Activated B cell treated with CpG ODN at 0.5 μM for 24 hours (primary cell): Measurements from ENCODE around the gene SFXN3. TPM values are rescaled to one million over a fixed set of nuclear protein-coding genes. Genes with fewer than 3 reads are reported as not detected.

ENCODE experiments used
- ATAC-seq: fragments of 200-7000 bp; cut with Tn5 transposase; one replicate; pipeline ENCODE4 v1.10.0; 2021; ENCODE audit warnings: low read depth, mild to moderate bottlenecking, moderate library complexity
- CTCF ChIA-PET: fragments of 350-600 bp; sonication (Branson Sonifier 250); formaldehyde crosslinking; loops from one replicate; lab custom pipeline; 2021; ENCODE audit warnings: antibody characterized with exemption; lab: Charles Lee
- POLR2A ChIA-PET: fragments of 350-600 bp; sonication (Branson Sonifier 250); formaldehyde crosslinking; loops from one replicate; lab custom pipeline; 2021; ENCODE audit warnings: antibody characterized with exemption; lab: Charles Lee
- DNase-seq: peaks from one replicate; pipeline ENCODE4 v3.0.0; 2022
- H3K27ac Mint-ChIP-seq: one replicate; pipeline ENCODE4 v1.8.0; 2020; ENCODE audit warnings: mixed read lengths
- H3K27me3 Mint-ChIP-seq: one replicate; pipeline ENCODE4 v1.8.0; 2021; ENCODE audit warnings: mixed read lengths
- H3K36me3 Mint-ChIP-seq: one replicate; pipeline ENCODE4 v1.8.0; 2021; ENCODE audit warnings: low read depth, mixed read lengths
- H3K4me1 Mint-ChIP-seq: one replicate; pipeline ENCODE4 v1.8.0; 2021; ENCODE audit warnings: mixed read lengths
- H3K4me3 Mint-ChIP-seq: one replicate; pipeline ENCODE4 v1.8.0; 2020; ENCODE audit warnings: mild to moderate bottlenecking, mixed read lengths
- H3K9me3 Mint-ChIP-seq: one replicate; pipeline ENCODE4 v1.8.0; 2020; ENCODE audit warnings: mixed read lengths
- intact Hi-C: fragments of 100-400 bp; cut with micrococcal nuclease; formaldehyde crosslinking; loops from one replicate; pipeline ENCODE4 v1.15.1; 2024
- total RNA-seq: library from RNA; stranded (reverse); gene quantifications from 2 replicates; pipeline ENCODE4 v1.2.3, GENCODE V29; 2022
- TF ChIP-seq, protein P1 (sequence below): fragments of 200-600 bp; IDR thresholded peaks from one replicate; pipeline ENCODE4 v1.8.0; 2022; ENCODE audit warnings: antibody characterized with exemption, mild to moderate bottlenecking

SFXN3 gene
- total RNA-seq, 1 donor from 2014 or later = 9.8 TPM

DNA sequence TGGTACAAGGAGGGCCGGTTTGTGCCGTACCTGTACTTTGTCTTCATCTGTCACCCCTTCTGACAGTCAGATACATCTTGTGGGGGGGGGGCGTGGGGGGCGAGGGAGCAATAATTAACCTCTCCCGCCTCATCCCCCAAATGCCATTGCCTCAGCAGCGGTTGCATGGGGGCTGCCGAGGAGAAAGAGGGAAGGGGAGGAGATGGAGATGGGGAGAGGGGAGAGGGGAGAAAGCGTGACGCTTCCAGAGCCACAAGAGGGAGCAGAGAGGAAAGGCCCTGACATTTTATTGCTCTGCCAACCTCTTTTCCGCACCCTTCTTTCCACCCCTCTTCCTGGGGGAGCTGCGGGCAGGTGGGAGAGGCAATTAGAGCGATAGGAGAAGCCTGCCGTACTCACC lies 42.6 kb downstream of the SFXN3 start:
- TF ChIP-seq, protein P1, sequence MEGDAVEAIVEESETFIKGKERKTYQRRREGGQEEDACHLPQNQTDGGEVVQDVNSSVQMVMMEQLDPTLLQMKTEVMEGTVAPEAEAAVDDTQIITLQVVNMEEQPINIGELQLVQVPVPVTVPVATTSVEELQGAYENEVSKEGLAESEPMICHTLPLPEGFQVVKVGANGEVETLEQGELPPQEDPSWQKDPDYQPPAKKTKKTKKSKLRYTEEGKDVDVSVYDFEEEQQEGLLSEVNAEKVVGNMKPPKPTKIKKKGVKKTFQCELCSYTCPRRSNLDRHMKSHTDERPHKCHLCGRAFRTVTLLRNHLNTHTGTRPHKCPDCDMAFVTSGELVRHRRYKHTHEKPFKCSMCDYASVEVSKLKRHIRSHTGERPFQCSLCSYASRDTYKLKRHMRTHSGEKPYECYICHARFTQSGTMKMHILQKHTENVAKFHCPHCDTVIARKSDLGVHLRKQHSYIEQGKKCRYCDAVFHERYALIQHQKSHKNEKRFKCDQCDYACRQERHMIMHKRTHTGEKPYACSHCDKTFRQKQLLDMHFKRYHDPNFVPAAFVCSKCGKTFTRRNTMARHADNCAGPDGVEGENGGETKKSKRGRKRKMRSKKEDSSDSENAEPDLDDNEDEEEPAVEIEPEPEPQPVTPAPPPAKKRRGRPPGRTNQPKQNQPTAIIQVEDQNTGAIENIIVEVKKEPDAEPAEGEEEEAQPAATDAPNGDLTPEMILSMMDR = no peak
- Mint-ChIP-seq H3K36me3 (no peaks in the 10 kb centered on the region), H3K4me3 (no peak overlapping the region), H3K4me1 (peaks cover 29% of the 10 kb centered on the region), H3K27me3 (peaks cover 26% of the 10 kb centered on the region), H3K27ac (no peak overlapping the region), H3K9me3 (no peaks in the 10 kb centered on the region)
- ChIA-PET POLR2A (no interaction called here), CTCF (interaction anchor here (1.9 kb wide), 1 partner anchor 23 kb away, joined by 5 read pairs; no protein-coding TSS in a partner anchor)
- ATAC-seq = no peak
- DNase-seq = no peak
- intact Hi-C loops = no loop called here

DNA sequence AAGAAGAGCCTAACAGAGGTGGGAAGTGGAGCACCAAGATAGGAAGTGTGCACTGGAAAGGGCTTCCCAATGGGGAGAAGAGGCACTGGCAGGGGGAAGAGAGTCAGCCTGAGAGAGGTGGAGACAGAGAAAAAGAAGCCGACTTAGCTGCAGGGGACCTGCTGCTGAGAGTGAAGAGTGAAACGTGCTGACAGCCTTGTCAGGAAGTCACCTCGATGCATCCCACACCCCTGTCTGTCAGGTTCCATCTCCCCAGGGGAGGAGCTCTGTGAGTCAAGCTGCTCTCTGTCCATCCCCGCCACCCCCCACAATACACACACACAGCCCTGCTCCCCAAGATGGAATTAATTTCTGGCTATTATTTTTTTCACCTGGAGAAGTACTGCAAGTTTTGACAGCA lies 44.7 kb downstream of the SFXN3 start:
- intact Hi-C loops = no loop called here
- TF ChIP-seq, protein P1 = no peak
- no peaks in the 10 kb centered on the region for H3K36me3 Mint-ChIP-seq
- no peak for ATAC-seq
- H3K9me3 Mint-ChIP-seq = no peaks in the 10 kb centered on the region
- no peak overlapping the region for H3K4me3 Mint-ChIP-seq
- H3K27me3 Mint-ChIP-seq = peaks cover 36% of the 10 kb centered on the region
- no peak overlapping the region for H3K27ac Mint-ChIP-seq
- H3K4me1 Mint-ChIP-seq = peaks cover 28% of the 10 kb centered on the region
- POLR2A ChIA-PET = no interaction called here
- CTCF ChIA-PET = no interaction called here
- no peak for DNase-seq

DNA sequence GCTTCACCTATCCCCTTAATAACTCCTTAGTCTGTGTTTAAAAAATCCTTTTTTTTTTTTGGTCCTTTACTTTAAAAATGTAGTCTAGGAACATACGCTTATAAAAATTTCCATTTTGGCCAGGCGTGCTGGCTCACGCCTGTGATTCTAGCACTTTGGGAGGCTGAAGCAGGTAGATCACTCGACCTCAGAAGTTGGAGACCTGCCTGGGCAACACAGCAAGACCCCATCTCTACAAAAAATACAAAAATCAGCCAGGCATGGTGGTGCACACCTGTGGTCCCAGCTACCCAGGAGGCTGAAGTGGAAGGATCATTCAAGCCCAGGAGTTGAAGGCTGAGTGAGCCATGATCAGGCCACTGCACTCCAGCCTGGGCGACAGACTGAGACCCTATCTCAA lies 45.6 kb downstream of the SFXN3 start:
- intact Hi-C loops = no loop called here
- peaks cover 39% of the 10 kb centered on the region for H3K27me3 Mint-ChIP-seq
- no peak for ATAC-seq
- POLR2A ChIA-PET = no interaction called here
- CTCF ChIA-PET = no interaction called here
- DNase-seq = no peak
- H3K36me3 Mint-ChIP-seq = no peaks in the 10 kb centered on the region
- no peak overlapping the region for H3K27ac Mint-ChIP-seq
- no peaks in the 10 kb centered on the region for H3K9me3 Mint-ChIP-seq
- peaks cover 19% of the 10 kb centered on the region for H3K4me1 Mint-ChIP-seq
- TF ChIP-seq, protein P1 = no peak
- no peak overlapping the region for H3K4me3 Mint-ChIP-seq

- Mint-ChIP-seq H3K4me3 (no peak overlapping the region), H3K36me3 (no peaks in the 10 kb centered on the region), H3K27ac (no peak overlapping the region), H3K27me3 (peaks cover 46% of the 10 kb centered on the region), H3K4me1 (no peaks in the 10 kb centered on the region), H3K9me3 (no peaks in the 10 kb centered on the region)
- ChIA-PET CTCF (interaction anchor here (1.9 kb wide), 1 partner anchor 9 kb away, joined by 4 read pairs; no protein-coding TSS in a partner anchor), POLR2A (no interaction called here)
- ATAC-seq = no peak
- TF ChIP-seq, protein P1 = no peak
- no peak for DNase-seq
- intact Hi-C loops = no loop called here
These were observed 48.8 kb downstream of the SFXN3 start for GRCh38 chr10:101079874-101080273.

- TF ChIP-seq, protein P1 = no peak
- H3K9me3 Mint-ChIP-seq = no peaks in the 10 kb centered on the region
- no peaks in the 10 kb centered on the region for H3K36me3 Mint-ChIP-seq
- H3K4me3 Mint-ChIP-seq = no peak overlapping the region
- DNase-seq (no peak), ATAC-seq (no peak)
- intact Hi-C loops = no loop called here
- H3K4me1 Mint-ChIP-seq = no peaks in the 10 kb centered on the region
- peaks cover 44% of the 10 kb centered on the region for H3K27me3 Mint-ChIP-seq
- no peak overlapping the region for H3K27ac Mint-ChIP-seq
- CTCF ChIA-PET = interaction anchor here (1.9 kb wide), 1 partner anchor 10 kb away, joined by 4 read pairs; no protein-coding TSS in a partner anchor
- POLR2A ChIA-PET = interaction anchor here (0.6 kb wide), 1 partner anchor 10 kb away, joined by 3 read pairs; no protein-coding TSS in a partner anchor
These were observed 50.2 kb downstream of the SFXN3 start for GRCh38 chr10:101080933-101081931.
